Measurements from ENCODE around the gene HEG1.

DNA sequence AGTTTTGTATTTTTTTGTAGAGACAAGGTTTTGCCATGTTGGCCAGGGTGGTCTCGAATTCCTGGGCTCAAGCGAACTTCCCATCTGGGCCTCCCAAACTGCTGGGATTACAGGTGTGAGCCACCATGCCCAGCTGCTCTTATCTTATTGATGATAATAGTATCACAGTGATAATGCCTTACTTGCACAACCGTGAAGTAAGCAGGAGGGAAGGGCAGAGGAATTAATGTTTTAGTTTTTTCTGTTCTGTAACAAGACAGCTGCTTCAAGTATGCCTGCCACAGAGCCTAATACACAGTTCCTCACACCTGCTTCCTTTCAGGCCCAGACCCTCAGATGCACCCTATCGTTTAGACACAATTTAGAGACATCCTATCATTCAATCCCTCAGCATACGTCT lies 95.1 kb downstream of the HEG1 start:
- TF ChIP-seq POLR2AphosphoS5 (IDR thresholded peaks at IDR 0.05; ENCODE audit: insufficient read depth, low read depth, low read length) (no peak), POLR2A (IDR thresholded peaks at IDR 0.05; ENCODE audit: low read depth, low read length) (no peak), EZH2 (IDR thresholded peaks at IDR 0.05; ENCODE audit: borderline replicate concordance, low read depth, low read length, severe bottlenecking) (no peak), JUN (IDR thresholded peaks at IDR 0.05; ENCODE audit: borderline replicate concordance, insufficient read depth, insufficient read length, low read depth) (no peak)
- TF ChIP-seq, protein P1, sequence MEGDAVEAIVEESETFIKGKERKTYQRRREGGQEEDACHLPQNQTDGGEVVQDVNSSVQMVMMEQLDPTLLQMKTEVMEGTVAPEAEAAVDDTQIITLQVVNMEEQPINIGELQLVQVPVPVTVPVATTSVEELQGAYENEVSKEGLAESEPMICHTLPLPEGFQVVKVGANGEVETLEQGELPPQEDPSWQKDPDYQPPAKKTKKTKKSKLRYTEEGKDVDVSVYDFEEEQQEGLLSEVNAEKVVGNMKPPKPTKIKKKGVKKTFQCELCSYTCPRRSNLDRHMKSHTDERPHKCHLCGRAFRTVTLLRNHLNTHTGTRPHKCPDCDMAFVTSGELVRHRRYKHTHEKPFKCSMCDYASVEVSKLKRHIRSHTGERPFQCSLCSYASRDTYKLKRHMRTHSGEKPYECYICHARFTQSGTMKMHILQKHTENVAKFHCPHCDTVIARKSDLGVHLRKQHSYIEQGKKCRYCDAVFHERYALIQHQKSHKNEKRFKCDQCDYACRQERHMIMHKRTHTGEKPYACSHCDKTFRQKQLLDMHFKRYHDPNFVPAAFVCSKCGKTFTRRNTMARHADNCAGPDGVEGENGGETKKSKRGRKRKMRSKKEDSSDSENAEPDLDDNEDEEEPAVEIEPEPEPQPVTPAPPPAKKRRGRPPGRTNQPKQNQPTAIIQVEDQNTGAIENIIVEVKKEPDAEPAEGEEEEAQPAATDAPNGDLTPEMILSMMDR (IDR thresholded peaks at IDR 0.05; ENCODE audit: extremely low read depth in 1 of 2, insufficient read depth in 1 of 2, low read depth in 1 of 2, low read length in 2 of 2), result no peak
